ENCODE results near the gene OSCAR.

DNA sequence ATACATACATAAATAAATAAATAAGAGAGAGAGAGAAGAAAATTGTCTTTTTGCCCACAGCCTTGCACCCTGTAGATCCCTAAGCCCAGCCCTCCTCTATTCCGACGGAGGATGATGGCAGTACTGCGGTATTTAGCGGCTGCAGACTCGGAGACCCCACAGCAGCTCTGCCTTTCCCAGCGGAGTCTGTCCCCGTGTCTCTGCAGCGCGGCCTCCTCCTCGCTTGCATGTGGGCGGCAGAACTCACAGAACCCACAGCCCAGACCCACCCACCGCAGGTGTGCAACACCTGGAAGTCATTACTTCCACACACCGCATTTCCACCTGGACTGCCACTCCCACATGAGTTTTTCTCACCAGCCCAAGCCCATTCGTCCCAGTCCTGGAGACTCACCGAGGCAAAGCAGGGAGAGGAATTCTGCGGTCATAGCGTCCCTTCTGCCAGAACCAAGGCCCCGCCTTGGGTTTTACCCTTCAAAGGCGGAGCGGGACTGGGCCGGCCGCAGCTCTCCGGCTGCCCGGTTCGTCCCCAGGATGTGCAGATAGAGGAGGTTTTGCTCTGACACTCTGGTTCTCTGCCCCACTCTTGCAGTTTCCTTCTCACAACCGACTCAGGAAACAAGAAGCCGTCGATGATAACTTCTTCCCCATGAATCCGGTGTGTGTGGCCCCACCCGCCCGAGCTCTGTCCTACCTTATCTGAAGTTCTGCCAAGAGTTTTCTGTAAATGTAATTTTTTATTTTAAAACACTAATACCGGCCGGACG, 37.1 kb downstream of the OSCAR start, which contains the start of gene VSTM1:
- TF ChIP-seq, protein P1, sequence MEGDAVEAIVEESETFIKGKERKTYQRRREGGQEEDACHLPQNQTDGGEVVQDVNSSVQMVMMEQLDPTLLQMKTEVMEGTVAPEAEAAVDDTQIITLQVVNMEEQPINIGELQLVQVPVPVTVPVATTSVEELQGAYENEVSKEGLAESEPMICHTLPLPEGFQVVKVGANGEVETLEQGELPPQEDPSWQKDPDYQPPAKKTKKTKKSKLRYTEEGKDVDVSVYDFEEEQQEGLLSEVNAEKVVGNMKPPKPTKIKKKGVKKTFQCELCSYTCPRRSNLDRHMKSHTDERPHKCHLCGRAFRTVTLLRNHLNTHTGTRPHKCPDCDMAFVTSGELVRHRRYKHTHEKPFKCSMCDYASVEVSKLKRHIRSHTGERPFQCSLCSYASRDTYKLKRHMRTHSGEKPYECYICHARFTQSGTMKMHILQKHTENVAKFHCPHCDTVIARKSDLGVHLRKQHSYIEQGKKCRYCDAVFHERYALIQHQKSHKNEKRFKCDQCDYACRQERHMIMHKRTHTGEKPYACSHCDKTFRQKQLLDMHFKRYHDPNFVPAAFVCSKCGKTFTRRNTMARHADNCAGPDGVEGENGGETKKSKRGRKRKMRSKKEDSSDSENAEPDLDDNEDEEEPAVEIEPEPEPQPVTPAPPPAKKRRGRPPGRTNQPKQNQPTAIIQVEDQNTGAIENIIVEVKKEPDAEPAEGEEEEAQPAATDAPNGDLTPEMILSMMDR (conservative IDR thresholded peaks at IDR 0.05) = no peak
- no peak for TF ChIP-seq ZFX (IDR thresholded peaks at IDR 0.05)
